CD4-positive, alpha-beta T cell treated with Interleukin-10 for 1 hour (primary cell): ENCODE results near the gene PLA2R1.
A peak's percentile ranks its signal among the peaks of the same experiment; 100 is the strongest.
"Not testable (repeated sequence)": the region's sequence is repeated elsewhere in the genome, so short reads cannot be mapped to it uniquely, and the experiment has no call there.

Experiments used
- DNase-seq: peaks from one replicate; pipeline ENCODE4 v3.0.0-alpha.2; 2020

Gene PLA2R1

GRCh38 chr2:159976527-159977160, 85.8 kb downstream of the PLA2R1 start:
- no peak for DNase-seq

- no peak for DNase-seq
Measured at GRCh38 chr2:159973325-159973724, 89.1 kb downstream of the PLA2R1 start.

GRCh38 chr2:159971365-159972152, 90.9 kb downstream of the PLA2R1 start:
- DNase-seq, result no peak

GRCh38 chr2:159970548-159970947, 91.9 kb downstream of the PLA2R1 start:
- DNase-seq, result not testable (repeated sequence)

GRCh38 chr2:159968279-159968900, 94.0 kb downstream of the PLA2R1 start:
- peak; percentile 12 for DNase-seq

GRCh38 chr2:159963700-159964099, 98.7 kb downstream of the PLA2R1 start:
- no peak for DNase-seq

- not testable (repeated sequence) for DNase-seq
Measured at GRCh38 chr2:159962513-159962912, 99.9 kb downstream of the PLA2R1 start.

- DNase-seq, result no peak
Measured at GRCh38 chr2:159961451-159961850, 101.0 kb downstream of the PLA2R1 start.

- no peak for DNase-seq
Measured at GRCh38 chr2:159961037-159961436, 101.4 kb downstream of the PLA2R1 start.

- no peak for DNase-seq
Measured at GRCh38 chr2:159960414-159960813, 102.0 kb downstream of the PLA2R1 start.

GRCh38 chr2:159959136-159959535, 103.3 kb downstream of the PLA2R1 start:
- no peak for DNase-seq

- no peak for DNase-seq
Measured at GRCh38 chr2:159953136-159953823, 109.1 kb downstream of the PLA2R1 start.

GRCh38 chr2:159946326-159946999, 116.0 kb downstream of the PLA2R1 start:
- DNase-seq, result no peak

GRCh38 chr2:159944874-159945273, 117.5 kb downstream of the PLA2R1 start:
- DNase-seq, result no peak

GRCh38 chr2:159942146-159942545, 120.3 kb downstream of the PLA2R1 start:
- DNase-seq, result no peak

- DNase-seq, result no peak
Measured at GRCh38 chr2:159941729-159942128, 120.7 kb downstream of the PLA2R1 start.

- no peak for DNase-seq
Measured at GRCh38 chr2:159939946-159940345, 122.5 kb downstream of the PLA2R1 start.

GRCh38 chr2:159938395-159938794, 124.0 kb downstream of the PLA2R1 start:
- DNase-seq, result no peak

- DNase-seq, result no peak
Measured at GRCh38 chr2:159936471-159936870, 125.9 kb downstream of the PLA2R1 start.

- DNase-seq, result no peak
Measured at GRCh38 chr2:159933727-159934049, 128.7 kb downstream of the PLA2R1 start.

- no peak for DNase-seq
Measured at GRCh38 chr2:159933040-159933726, 129.2 kb downstream of the PLA2R1 start.

- no peak for DNase-seq
Measured at GRCh38 chr2:159926695-159927094, 135.7 kb downstream of the PLA2R1 start.
